Ishikawa (cell line): ENCODE measurements around the gene DNAJB4.

Experiments
- CEBPB ChIP-seq: IDR thresholded peaks from 2 replicates; pipeline ENCODE4 v1.6.1; 2012
- CREB1 ChIP-seq: IDR thresholded peaks from 2 replicates; pipeline ENCODE4 v1.6.1; 2012; ENCODE audit warnings: low read depth
- EGR1 ChIP-seq: IDR thresholded peaks from 2 replicates; pipeline ENCODE4 v1.6.1; 2012
- EP300 ChIP-seq: IDR thresholded peaks from 2 replicates; pipeline ENCODE4 v1.6.1; 2012; ENCODE audit warnings: borderline replicate concordance
- FOXM1 ChIP-seq: IDR thresholded peaks from 2 replicates; pipeline ENCODE4 v1.6.1; 2012; ENCODE audit warnings: low read depth, borderline replicate concordance
- MAX ChIP-seq: IDR thresholded peaks from 2 replicates; pipeline ENCODE4 v1.6.1; 2012
- RAD21 ChIP-seq: IDR thresholded peaks from 2 replicates; pipeline ENCODE4 v1.6.1; 2012; ENCODE audit warnings: low read depth
- REST ChIP-seq: IDR thresholded peaks from 2 replicates; pipeline ENCODE4 v1.6.1; 2012; ENCODE audit warnings: low read depth, mild to moderate bottlenecking
- TAF1 ChIP-seq: IDR thresholded peaks from 2 replicates; pipeline ENCODE4 v1.6.1; 2012; ENCODE audit warnings: low read depth, mild to moderate bottlenecking

- TF ChIP-seq RAD21 (no peak), FOXM1 (no peak), CEBPB (no peak), EGR1 (no peak), CREB1 (no peak), EP300 (no peak), TAF1 (no peak), REST (no peak), MAX (no peak)
Measured at GRCh38 chr1:78053498-78053897, 48.8 kb downstream of the DNAJB4 start.
